Right lobe of liver (tissue), 4 donors: ENCODE results near the gene EXOC2.

Source experiments
- CTCF ChIP-seq, 4 donors: fragments of 200-600 bp in 3 of 4; fragments of 450-650 bp in 1 of 4; IDR thresholded peaks; one replicate each; pipeline versions ENCODE4 v1.5.1 to v1.8.0; 2016 to 2022; ENCODE audit warnings: antibody characterized with exemption in 4 of 4, mild to moderate bottlenecking in 2 of 4
- POLR2A ChIP-seq: fragments of 450-650 bp; IDR thresholded peaks from one replicate; pipeline ENCODE4 v1.6.1; 2017; ENCODE audit warnings: antibody characterized with exemption, mild to moderate bottlenecking
- donor health status: DM: no; HTN: no; CAD: no.
- donor health status: DM: no; HTN: no; CAD: no.
- donor health status: DM: no; HTN: yes; CAD: no.

- no peak for TF ChIP-seq CTCF (IDR thresholded peaks at IDR 0.05)
- no peak for TF ChIP-seq POLR2A
These were observed 190.9 kb downstream of the EXOC2 start for GRCh38 chr6:501891-502601.
